OCI-LY1 (cell line): Measurements from ENCODE around the gene CPN1.

Source experiments
- H2AFZ ChIP-seq: fragments of 200-600 bp; sonication (generic), shearing (Covaris generic); 2 replicates; pipeline ENCODE4 v1.6.0; 2014; ENCODE audit warnings: antibody characterized with exemption, mild to moderate bottlenecking, low read length
- H3F3A ChIP-seq: fragments of 200-600 bp; sonication (generic), shearing (Covaris generic); 2 replicates; pipeline ENCODE4 v1.6.0; 2014; ENCODE audit warnings: mild to moderate bottlenecking, antibody characterized with exemption, low read length, moderate library complexity; ENCODE audit not compliant: insufficient read depth
- H3K27ac ChIP-seq: fragments of 200-600 bp; sonication (generic); 2 replicates; pipeline ENCODE4 v1.5.1; 2014; ENCODE audit warnings: low read length, mixed run types, mild to moderate bottlenecking, low read depth; ENCODE audit not compliant: poor library complexity, severe bottlenecking
- H3K27me3 ChIP-seq: fragments of 200-600 bp; sonication (generic); 2 replicates; pipeline ENCODE4 v1.6.0; 2014; ENCODE audit warnings: antibody characterized with exemption, mild to moderate bottlenecking, low read length, moderate library complexity; ENCODE audit not compliant: insufficient read depth
- H3K36me3 ChIP-seq: fragments of 200-600 bp; sonication (generic); 2 replicates; pipeline ENCODE4 v1.6.1; 2014; ENCODE audit warnings: mild to moderate bottlenecking, antibody characterized with exemption, low read length, moderate library complexity, mixed read lengths; ENCODE audit not compliant: insufficient read depth
- H3K4me1 ChIP-seq: fragments of 200-600 bp; sonication (generic); 2 replicates; pipeline ENCODE4 v1.5.1; 2014; ENCODE audit warnings: mild to moderate bottlenecking, low read length, moderate library complexity; ENCODE audit not compliant: insufficient read depth, severe bottlenecking
- H3K4me2 ChIP-seq: fragments of 200-600 bp; sonication (generic), shearing (Covaris generic); 2 replicates; pipeline ENCODE4 v1.6.1; 2014; ENCODE audit warnings: low read length
- H3K4me3 ChIP-seq: fragments of 200-600 bp; sonication (generic); 2 replicates; pipeline ENCODE4 v1.5.1; 2014; ENCODE audit warnings: low read length, low read depth, mild to moderate bottlenecking, mixed read lengths; ENCODE audit not compliant: poor library complexity, severe bottlenecking
- H3K79me2 ChIP-seq: fragments of 200-600 bp; shearing (Covaris generic); 2 replicates; pipeline ENCODE4 v1.6.1; 2016; ENCODE audit warnings: mixed run types, low read length, mixed read lengths; ENCODE audit not compliant: insufficient read depth
- H3K9ac ChIP-seq: fragments of 200-600 bp; sonication (generic), shearing (Covaris generic); 2 replicates; pipeline ENCODE4 v1.6.1; 2014; ENCODE audit warnings: mild to moderate bottlenecking, low read length, mixed read lengths
- H3K9me2 ChIP-seq: fragments of 200-600 bp; sonication (generic), shearing (Covaris generic); 2 replicates; pipeline ENCODE4 v1.6.1; 2014; ENCODE audit warnings: low read depth, mild to moderate bottlenecking, low read length, mixed read lengths
- H3K9me3 ChIP-seq: fragments of 200-600 bp; shearing (Covaris generic); 2 replicates; pipeline ENCODE4 v1.6.1; 2014; ENCODE audit warnings: low read length, mixed read lengths
- H4K20me1 ChIP-seq: fragments of 200-600 bp; sonication (generic), shearing (Covaris generic); 2 replicates; pipeline ENCODE4 v1.6.0; 2016; ENCODE audit warnings: mild to moderate bottlenecking, low read length; ENCODE audit not compliant: insufficient read depth
- EZH2 ChIP-seq: fragments of 200-600 bp; sonication (generic), shearing (Covaris generic); IDR thresholded peaks from 2 replicates; pipeline ENCODE4 v1.8.0; 2017; ENCODE audit warnings: borderline replicate concordance, mixed run types, mild to moderate bottlenecking, antibody characterized with exemption, low read length, moderate library complexity, mixed read lengths
- TF ChIP-seq, protein P1 (sequence below): fragments of 200-600 bp; sonication (generic), shearing (Covaris generic); IDR thresholded peaks from 2 replicates; pipeline ENCODE4 v1.5.1; 2017; ENCODE audit warnings: mild to moderate bottlenecking, antibody characterized with exemption, low read length, moderate library complexity, mixed read lengths

Gene CPN1

DNA sequence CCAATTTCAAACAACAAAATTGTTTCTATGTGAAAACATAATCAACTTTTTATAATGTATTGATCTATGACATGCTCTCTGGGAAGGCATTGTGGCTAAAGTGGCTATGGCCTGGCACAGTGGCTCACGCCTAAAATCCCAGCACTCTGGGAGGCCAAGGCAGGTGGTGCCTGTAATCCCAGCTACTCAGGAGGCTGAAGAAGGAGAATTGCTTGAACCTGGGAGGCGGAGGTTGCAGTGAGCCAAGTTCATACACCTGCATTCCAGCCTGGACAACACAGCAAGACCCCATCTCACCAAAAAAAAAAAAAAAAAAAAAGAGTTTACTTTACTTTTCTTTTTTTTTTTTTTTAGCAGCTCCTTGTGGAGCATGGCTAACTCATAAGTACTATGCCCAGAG, 38.9 kb upstream of the CPN1 start:
- H3K4me1 ChIP-seq = no peaks in the 10 kb centered on the region
- no peaks in the 10 kb centered on the region for H3K9me3 ChIP-seq
- no peaks in the 10 kb centered on the region for H3F3A ChIP-seq
- no peak overlapping the region for H3K4me3 ChIP-seq
- H3K9me2 ChIP-seq = no peaks in the 10 kb centered on the region
- H4K20me1 ChIP-seq = no peaks in the 10 kb centered on the region
- TF ChIP-seq EZH2 = no peak
- TF ChIP-seq, protein P1, sequence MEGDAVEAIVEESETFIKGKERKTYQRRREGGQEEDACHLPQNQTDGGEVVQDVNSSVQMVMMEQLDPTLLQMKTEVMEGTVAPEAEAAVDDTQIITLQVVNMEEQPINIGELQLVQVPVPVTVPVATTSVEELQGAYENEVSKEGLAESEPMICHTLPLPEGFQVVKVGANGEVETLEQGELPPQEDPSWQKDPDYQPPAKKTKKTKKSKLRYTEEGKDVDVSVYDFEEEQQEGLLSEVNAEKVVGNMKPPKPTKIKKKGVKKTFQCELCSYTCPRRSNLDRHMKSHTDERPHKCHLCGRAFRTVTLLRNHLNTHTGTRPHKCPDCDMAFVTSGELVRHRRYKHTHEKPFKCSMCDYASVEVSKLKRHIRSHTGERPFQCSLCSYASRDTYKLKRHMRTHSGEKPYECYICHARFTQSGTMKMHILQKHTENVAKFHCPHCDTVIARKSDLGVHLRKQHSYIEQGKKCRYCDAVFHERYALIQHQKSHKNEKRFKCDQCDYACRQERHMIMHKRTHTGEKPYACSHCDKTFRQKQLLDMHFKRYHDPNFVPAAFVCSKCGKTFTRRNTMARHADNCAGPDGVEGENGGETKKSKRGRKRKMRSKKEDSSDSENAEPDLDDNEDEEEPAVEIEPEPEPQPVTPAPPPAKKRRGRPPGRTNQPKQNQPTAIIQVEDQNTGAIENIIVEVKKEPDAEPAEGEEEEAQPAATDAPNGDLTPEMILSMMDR = no peak
- H3K27me3 ChIP-seq = no peaks in the 10 kb centered on the region
- H3K79me2 ChIP-seq = no peaks in the 10 kb centered on the region
- no peak overlapping the region for H2AFZ ChIP-seq
- H3K27ac ChIP-seq = no peak overlapping the region
- H3K36me3 ChIP-seq = no peaks in the 10 kb centered on the region
- H3K9ac ChIP-seq = no peak overlapping the region
- no peak overlapping the region for H3K4me2 ChIP-seq

DNA sequence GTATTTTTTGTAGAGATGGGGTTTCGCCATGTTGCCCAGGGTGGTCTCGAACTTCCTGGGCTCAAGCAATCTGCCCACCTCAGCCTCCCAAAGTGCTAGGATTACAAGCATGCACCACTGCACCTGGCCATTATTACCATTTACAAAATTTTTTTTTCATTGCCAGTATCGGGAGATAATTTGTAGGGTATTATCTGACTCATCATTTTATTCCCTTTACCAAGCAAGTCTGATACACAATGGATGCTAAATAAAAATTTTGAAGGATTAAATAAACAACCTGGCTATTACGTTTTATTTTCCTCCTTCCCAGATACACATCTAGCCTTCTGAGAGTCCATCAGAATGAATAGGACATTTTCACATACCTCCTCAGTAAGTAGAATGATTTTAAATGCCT, 38.1 kb upstream of the CPN1 start:
- Histone ChIP-seq H3K4me1 (no peaks in the 10 kb centered on the region), H3K9me2 (no peaks in the 10 kb centered on the region), H4K20me1 (no peaks in the 10 kb centered on the region), H3K9me3 (no peaks in the 10 kb centered on the region), H3K27ac (no peak overlapping the region), H3K4me3 (no peak overlapping the region), H2AFZ (no peak overlapping the region), H3K9ac (no peak overlapping the region), H3K79me2 (no peaks in the 10 kb centered on the region), H3K36me3 (no peaks in the 10 kb centered on the region), H3F3A (no peaks in the 10 kb centered on the region), H3K4me2 (no peak overlapping the region), H3K27me3 (no peaks in the 10 kb centered on the region)
- TF ChIP-seq, protein P1 = no peak
- TF ChIP-seq EZH2 = no peak

DNA sequence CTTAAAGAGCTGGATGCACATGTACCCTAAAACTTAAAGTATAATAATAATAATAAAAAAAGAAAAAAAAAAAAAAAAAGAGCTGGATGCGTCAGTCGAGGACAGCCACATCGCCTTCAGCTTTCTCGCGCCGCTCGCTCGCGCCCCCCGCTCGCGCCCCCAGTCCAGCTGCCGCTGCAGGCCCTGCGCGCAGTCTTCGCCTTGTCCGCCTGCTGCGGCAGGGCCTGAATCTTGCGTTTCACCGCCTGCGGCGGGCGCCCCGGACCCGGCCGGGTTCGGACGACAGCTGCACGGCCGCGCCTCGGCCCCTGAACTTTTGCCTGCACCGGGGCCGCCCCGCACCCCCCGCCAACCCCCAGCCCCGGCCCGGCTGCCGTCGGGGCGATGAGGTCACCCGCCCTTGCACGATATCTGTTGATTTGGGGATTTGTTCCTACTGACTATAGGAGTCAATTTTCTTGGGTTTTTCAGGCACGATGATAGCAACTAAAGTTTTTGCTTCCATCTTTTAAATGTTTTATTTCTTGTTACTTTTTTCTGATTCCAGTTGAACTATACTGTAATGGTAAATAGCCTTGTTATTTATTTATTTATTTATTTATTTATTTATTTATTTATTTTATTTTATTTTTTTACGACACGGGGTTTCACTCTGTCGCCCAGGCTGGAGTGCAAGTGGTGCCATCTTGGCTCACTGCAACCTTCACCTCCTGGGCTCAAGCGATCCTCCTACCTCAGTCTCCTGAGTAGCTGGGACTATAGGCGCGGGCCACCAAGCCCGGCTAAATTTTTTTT, 33.5 kb upstream of the CPN1 start:
- H3K36me3 ChIP-seq = no peaks in the 10 kb centered on the region
- no peaks in the 10 kb centered on the region for H3F3A ChIP-seq
- TF ChIP-seq EZH2 = no peak
- TF ChIP-seq, protein P1 = no peak
- no peaks in the 10 kb centered on the region for H4K20me1 ChIP-seq
- H3K9ac ChIP-seq = no peak overlapping the region
- no peaks in the 10 kb centered on the region for H3K9me3 ChIP-seq
- H3K9me2 ChIP-seq = no peaks in the 10 kb centered on the region
- H3K4me3 ChIP-seq = no peak overlapping the region
- no peaks in the 10 kb centered on the region for H3K27me3 ChIP-seq
- H3K79me2 ChIP-seq = no peaks in the 10 kb centered on the region
- H3K4me1 ChIP-seq = no peaks in the 10 kb centered on the region
- H3K27ac ChIP-seq = no peak overlapping the region
- H3K4me2 ChIP-seq = no peak overlapping the region
- H2AFZ ChIP-seq = no peak overlapping the region
